Measurements from ENCODE around the gene FBRSL1.

GRCh38 chr12:132536102-132536876, 46.3 kb downstream of the FBRSL1 start:
- TF ChIP-seq POLR2A (IDR thresholded peaks at IDR 0.05; ENCODE audit: low read length), result no peak
- no peak for TF ChIP-seq GATA1 (IDR thresholded peaks at IDR 0.05; ENCODE audit: low read depth, low read length)

Measured in erythroblast (primary cell).